Testis (tissue), 2 donors: Measurements from ENCODE around the gene SPTSSA.

Experiments used
- CTCF ChIP-seq, 3 experiments: fragments of 450-650 bp in 2 of 3; fragments of 200-600 bp in 1 of 3; sonication (generic) in 1 of 3; IDR thresholded peaks; one replicate each; pipeline ENCODE4 v1.5.1; 2016 to 2019; ENCODE audit warnings: antibody characterized with exemption in 3 of 3, mild to moderate bottlenecking in 2 of 3, moderate library complexity in 1 of 3
- POLR2A ChIP-seq: fragments of 450-650 bp; IDR thresholded peaks from one replicate; pipeline ENCODE4 v1.6.1; 2017; ENCODE audit warnings: antibody characterized with exemption, mild to moderate bottlenecking, moderate library complexity

- no peak for TF ChIP-seq POLR2A
- no peak for TF ChIP-seq CTCF (IDR thresholded peaks at IDR 0.05)
Observed at GRCh38 chr14:34425095-34425851, 36.8 kb downstream of the SPTSSA start.
